ENCODE measurements around the gene GPATCH8. TPM values are rescaled to one million over a fixed set of nuclear protein-coding genes. Genes with fewer than 3 reads are reported as not detected.
"Not testable (repeated sequence)": the region's sequence is repeated elsewhere in the genome, so short reads cannot be mapped to it uniquely, and the experiment has no call there.

GPATCH8 gene
- total RNA-seq: 43.7 and 49.2 TPM in 2 replicates

DNA sequence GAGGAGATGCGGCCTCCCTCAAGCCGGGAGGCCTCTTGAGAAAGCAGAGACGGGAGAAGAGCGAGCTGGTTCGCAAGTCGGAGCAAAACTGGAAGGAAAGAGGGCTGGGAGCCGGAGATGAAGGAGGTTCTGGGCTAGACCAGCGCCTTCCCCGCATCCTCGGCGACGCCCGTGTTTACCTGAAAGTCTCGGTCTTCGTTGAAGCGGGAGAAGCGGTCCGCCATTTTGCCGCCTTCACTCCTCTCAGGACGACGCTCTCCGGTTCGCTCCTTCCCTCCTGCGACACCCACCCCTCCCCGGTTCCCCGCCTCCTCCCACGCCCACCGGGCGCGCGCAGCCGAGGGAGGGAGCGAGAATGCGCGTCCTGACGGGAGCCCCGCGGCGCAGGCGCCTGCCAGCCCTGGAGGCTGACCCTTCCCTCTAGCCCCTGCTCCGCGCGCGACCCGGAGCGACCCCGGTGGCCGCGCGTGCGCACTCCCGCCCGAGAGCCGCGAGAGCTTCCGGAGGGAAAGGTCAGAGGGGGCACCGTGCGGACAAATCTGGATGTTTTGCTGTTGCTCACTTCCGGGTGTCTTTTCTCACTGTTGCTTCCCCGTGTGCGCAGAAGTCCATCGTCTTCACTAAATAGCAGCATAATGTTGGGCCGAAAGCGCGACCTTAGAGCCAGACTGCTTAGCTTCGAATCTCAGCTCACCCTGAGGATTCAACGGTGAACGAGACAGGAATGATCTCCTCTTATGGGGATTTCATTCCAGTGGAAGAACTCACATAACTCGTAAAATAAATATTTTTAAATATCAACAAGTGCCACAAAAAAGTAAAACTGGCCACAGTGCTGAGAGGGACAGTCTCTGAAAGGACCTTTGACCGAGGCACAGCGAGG is at the start of gene GPATCH8:
Gene GPATCH8, minus strand, starts transcription at position 260 of the 883 bp plus-strand sequence. Its CDS starts 36 bp downstream, at position 224.
- intact Hi-C loops (cut with micrococcal nuclease): loop anchor here (5.0 kb wide), 1 partner anchor 286 kb away; the partner anchor contains the start of gene UBTF

DNA sequence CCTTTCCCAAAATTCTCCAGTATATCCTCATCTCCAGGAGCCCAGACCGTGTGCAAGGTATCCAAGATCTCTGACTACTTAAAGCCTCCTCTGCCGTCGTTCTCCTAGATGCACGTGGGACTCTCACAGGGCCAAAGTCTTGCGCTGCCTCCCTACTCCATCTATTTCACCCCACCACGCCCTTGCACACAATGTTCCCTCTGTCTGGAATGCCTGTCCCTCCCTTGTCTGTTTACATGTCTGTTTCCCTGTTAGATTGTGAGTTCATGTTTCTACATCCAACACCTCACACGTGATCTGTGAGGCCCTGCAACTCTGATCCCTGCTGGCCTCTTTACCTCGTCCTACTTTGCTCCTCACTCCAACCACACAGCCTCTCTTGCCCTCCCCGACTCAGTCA is 49.2 kb upstream of the GPATCH8 start:
- intact Hi-C loops (cut with micrococcal nuclease): no loop called here

DNA sequence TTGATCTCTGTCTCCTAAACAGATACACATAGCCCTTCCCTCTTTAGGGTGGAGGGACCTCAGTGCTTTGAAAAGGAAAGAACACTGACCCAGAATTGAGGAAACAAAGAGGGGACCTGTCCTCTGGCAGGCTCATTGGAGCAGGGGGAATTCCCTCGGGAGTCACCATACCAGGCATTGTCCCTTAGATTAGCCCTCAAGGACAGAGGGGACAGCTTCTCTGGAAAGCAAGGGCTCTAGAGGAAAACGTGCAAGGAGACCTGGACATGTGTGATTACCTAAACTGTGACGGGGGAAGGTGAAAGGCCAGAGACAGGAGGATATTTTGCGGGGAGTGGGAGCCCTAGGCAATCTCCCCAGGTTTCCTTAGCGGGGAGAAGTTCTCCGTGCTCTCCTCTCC is 46.5 kb upstream of the GPATCH8 start:
- intact Hi-C loops (cut with micrococcal nuclease): no loop called here

DNA sequence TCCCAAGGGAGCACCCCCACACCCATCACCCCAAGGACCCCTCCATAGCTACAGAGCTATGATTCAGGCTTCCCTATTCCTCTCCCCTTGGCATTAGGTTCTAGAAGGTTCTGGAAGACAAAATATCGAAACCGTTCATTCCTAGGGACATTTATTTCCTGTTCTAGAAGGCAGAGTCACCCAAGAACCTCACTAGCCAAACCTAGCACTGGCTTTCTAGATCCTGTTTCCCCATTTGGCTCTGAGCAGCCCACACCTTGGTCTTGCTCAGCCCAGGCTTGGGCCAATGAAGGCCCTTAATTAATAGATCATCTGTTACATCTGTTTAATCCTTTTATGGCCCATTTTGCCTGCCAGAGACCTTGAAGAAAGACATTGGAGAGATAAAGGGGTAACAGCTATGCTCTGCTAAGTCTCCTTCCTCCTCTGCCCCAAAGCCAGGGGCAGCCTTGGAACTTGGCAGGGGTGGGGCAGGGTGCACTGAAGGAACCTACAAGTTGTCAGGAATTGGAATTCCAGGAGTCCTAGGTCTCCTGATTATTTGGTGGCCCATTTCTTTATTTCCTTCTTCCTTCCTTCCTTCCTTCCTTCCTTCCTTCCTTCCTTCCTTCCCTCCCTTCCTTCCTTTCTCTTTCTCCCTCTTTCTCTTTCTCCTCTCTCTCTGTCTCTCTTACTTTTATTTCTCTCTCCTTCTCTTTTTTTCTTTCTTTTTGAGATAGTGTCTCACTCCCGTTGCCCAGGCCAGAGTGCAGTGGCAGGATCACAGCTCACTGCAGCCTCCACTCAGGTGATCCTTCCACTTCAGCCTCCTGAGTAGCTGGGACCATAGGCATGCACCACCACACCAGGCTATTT is 45.4 kb upstream of the GPATCH8 start:
- intact Hi-C loops (cut with micrococcal nuclease): no loop called here

DNA sequence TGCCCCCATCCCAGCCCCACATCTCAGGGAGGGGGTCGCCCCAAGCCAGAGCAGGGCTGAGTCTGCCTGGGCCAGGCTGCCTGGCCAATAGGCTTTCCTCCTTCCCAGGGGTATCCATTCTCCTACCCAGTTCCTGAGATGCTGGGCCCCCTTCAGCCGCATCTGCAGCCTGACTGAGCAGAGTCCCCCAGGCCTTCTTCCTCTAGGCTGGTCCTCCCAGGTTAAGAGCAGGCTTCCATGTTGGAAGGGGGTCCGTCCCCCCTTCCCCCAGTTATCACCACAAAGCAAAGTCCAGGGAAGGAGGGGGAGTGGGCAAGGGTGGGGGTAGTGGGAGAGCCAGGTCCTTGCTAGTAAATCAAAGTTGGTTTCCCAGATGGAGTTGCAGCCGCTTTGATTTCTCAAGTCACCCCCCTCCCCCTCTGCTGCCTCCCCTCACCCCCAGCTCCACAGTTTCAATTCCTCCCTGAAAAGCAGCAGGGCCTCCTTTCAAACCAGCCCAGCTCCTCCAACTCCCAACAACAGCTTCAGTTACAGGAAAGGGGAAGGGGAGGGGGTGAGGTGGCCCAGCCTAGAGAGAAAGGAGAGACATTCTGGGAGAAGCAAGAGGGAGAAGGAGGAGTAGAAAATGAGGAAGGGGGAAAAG is 44.5 kb upstream of the GPATCH8 start:
- intact Hi-C loops (cut with micrococcal nuclease): no loop called here

DNA sequence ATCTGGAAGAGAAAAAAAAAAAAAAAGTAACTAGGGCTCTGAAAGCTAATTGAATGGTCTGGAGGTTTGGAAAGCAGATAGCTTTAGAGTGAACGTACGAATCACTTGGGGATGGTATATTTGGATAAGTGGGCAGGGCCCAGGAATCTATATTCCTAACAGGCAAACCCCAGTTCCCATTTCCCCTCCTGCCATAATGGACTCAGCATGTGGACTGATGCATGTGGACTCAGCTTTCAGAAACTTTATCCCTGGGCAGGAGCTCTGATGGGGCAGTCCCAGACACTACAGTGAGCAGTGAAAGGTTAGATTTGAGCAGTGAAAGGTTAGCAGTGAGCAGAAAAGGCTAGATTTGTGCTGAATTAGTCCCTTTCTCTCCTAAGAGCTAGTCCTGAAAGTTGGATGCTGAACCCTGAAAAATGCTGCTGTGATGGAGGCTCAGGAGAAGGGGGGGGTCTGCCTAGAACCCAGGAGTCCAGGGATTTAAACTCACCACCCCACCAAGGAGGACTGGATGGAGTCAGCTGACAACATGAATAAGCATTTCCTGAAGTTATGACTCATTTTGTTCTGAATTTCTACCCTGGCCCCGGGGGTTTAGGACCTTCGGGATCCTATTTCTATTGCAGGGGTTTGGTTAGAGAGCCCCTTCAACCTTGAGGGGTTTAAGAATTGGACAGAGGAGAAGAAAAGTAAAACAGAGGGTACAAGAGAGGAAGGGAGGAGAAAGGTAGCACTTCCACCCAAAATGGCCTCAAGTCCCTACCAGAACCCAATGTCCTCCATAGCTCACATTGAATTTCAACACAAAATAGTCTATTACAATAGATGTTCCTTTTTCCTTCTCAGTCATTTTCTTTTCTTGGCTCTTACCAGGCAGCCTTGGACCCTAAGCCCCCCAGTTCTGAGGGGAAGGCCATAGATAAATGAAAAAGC is 43.7 kb upstream of the GPATCH8 start:
- intact Hi-C loops (cut with micrococcal nuclease): no loop called here

DNA sequence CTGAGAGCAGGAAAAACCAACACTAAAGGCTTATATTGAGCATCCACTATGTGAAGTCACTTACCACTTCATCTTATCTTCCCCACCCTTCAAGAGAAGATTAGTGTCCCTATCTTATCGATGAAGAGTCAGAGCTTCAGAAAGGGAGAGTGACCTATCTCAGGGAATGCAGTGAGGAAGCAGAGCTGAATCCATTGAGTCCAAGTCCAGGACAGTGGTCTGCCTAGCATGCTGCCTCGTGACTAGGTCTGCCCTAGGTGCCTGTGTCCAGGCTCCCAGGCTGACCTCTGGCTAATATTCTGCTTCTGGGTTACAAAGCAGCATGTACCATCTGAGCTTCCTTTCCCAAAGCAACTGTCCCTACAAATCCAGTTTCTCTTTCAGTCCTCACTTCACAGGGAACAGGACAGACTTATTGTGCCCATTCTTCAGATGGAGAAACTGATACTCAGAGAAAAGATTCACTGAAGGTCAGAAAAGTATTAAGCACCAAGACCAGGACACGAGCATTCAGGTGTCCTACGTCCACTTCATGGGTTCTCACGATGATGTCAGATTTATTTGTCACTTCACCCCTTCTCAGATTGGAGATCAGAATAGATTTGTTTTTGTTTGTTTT is 40.8 kb upstream of the GPATCH8 start:
- intact Hi-C loops (cut with micrococcal nuclease): no loop called here

DNA sequence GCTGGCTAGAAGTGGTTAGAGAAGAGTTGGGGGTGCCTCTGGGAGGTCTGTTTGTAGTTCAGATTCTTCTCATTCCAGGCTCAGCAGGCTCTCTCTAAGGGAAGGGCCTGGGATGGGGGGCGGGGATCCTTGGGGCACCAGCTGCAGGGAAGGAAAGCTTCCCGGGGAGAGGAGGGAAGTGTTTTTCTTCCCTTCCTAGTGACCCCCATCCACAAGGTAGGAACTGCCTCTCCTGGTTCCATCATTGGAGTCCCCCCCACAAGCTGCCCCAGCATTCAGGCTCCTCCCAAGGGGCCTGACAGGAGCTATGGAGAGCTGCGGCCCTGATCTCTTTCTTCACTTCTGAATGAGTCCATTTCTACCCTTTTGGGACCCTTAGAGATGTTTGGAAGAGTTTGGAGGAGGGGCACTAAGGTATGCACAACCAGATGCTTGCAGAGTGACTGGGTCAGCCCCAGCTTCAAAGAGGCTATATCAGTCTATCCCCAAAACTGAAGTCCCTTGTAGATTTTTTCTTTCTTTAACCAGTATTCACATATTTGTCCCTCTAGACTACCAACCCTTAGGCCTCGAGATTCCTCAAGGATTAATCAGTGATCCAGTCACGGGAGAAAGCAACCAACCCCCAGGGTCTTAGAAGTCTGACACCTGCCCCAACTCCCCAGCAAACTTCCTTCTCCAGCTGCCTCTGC is 40.2 kb upstream of the GPATCH8 start:
- intact Hi-C loops (cut with micrococcal nuclease): no loop called here

DNA sequence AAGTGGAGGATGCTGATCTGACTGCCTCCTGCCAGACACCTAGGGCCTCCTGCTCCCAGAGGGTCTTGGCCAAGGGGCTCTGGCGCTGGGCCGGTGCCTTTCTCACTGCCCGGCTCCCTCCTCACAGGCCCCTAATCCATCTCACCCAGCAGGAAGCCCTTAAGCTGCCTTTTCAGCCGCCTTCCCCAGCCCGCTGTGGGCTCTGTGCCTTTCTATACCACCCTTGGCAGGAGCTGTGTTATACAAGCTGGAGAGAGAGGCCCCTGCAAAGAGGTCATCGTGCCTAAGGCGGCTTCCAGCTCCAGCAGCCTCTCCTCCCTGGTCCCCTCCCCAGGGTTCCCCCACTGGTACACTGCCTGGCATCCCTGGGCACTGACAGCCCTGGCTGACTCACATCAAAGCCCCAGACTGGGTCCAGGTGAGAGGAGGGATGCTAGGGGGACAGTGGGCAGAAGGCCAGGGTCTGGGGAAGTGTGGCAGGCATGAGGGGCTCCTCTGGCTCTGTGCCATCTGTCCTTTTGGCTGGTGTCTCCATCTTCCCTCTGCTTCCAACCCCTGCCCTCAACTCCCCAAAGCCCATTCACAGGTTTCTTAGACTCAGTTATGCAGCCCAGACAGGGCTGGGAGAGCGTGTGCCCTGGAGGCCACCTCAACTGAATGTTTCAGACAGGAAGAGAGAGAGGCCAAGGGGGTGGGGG is 38.8 kb upstream of the GPATCH8 start:
- intact Hi-C loops (cut with micrococcal nuclease): no loop called here

DNA sequence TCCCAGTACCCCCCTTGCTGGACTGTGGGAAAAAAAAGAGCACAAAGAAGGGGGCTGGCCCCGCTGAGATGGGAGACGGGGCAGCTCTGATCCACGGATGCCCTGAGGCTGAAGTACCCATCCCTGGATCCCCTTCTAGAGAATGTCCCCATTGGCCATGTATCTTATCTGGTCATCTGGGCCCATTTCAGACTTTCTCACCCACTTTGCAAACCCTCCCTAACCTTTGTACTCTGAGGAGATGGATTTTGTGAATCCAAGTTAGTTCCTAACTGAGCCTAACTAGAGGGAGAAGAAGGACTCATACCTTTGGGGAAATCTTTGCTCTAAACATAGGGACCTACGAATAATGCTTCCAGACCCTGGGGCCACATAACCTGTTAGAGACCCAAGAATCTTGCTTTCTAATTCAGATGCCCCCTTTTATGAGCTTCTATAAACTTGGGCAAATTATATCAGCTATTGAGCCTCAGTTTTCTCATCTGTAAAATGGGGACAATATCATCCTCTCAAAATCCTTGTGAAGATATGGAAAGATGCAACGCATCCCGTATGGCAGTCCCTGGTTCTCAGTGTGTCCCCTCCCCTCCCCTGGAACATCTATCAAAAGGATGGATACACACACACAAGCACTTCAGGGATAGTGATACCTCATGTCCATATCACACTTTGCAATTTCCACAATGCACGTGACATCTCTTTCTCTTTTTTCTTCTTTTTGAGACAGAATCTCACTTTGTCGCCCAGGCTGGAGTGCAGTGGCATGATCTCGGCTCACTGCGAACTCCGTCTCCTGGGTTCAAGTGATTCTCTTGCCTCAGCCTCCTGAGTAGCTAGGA is 37.3 kb upstream of the GPATCH8 start:
- intact Hi-C loops (cut with micrococcal nuclease): no loop called here

DNA sequence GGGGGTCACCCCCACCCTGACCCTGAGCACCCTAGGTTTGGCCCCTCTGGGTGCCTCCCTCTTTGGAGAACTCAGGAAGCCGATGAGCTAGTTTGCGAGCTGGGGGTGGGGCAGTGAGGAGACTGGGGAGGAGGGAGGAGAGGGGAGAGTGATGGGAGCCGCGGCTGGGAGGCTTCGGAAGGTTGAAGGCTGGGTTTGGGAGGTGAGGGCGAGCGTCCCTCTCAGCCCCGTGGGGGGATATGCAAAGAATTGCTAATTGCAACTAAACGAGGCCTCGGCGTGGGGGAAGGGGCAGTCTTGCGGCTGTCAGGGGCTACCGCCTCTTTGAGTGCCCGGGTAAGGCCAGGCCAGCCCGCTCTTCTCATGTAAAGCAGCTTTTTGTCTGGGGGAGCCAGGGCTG is 36.5 kb upstream of the GPATCH8 start:
- intact Hi-C loops (cut with micrococcal nuclease): no loop called here

DNA sequence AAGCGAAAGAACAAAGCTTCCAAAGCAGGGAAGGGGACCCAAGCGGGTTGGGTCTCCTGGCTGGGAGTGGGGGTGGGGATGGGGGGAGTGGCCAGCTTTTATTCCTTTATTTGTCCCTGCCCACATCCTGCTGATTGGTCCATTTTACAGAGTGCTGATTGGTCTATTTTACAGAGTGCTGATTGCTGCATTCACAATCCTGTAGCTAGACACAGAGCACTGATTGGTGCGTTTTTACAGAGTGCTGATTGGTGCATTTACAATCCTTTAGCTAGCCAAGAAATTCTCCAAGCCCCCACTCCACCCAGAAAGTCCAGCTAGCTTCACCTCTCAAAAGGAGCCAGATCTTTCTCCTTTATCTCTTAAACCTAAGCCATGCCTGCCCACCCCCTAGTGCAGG is 34.7 kb upstream of the GPATCH8 start:
- intact Hi-C loops (cut with micrococcal nuclease): not testable (repeated sequence)

DNA sequence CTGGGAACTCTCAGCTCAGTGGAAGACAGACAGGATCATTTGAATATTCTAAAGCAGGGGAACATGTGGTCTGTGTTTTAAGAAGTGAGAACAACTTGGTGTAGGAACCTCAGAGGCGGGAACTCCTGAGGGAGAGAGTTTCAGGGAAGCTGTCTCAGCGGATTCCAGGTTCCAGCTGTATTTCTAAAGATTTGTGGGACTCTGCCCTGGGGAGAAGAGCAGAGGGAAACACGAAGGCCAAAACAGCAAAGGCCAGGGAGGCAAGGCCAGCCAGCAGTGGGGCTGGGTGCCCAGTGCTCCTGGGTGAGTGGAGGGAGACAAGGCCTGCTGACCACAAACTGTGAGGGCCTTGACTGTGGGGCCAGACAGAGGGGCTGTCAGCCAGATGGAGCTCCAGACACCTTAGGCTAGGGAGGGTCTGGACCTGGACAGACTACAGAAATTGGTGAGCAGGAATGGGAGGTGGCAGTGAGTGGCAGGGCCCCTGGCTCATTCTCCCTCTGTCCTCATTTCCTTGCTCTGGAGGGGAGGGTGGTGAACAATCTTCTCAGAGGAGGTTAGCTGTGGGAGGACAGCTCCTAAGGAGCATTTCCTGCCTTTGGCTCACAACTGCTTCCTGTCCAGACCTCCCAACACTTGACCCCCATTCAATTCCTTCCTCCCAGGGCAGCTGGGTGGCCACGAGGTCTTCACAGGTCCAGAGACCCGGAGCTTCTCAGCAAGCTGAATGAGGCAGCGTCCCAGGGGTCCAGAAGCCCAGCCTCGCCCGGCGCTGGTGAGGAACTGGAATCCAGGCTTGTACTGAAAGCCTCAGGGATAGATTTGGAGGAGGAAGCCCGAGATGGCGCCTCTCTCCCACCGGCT is 33.1 kb upstream of the GPATCH8 start:
- intact Hi-C loops (cut with micrococcal nuclease): no loop called here

DNA sequence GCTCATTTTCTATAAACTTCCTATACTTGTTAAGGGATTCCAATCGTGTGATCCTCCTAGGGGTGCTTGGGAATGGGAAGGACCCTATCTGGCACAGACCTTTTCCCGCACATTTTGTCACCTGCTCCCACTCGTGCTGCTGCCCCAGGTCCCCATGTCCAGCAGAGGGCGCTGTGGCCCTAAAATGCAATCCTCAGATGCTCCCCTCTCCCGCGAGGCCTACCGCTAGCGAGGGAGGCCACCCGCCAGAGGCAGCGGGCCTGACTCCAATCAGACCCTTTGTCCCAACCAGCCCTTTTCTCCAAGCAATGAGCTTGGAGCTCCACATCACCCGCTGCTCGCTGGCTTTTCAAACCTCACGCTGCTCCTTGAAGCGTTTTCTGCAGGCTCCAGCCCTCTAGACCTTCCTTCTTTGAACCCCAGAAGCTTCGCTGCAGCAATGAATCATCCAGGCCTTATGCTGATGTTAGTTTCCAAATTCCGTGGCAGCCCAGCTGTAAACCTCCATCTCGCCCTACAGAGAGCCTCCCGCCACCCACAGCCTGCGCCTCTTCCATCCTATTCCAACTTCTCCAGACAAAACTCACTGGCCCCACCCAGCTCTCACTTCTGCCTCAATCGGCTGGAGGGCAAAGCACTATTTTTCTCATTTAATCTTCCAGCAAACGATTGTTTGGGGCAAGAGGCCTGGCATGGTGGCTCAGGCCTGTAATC is 30.5 kb upstream of the GPATCH8 start:
- intact Hi-C loops (cut with micrococcal nuclease): no loop called here

DNA sequence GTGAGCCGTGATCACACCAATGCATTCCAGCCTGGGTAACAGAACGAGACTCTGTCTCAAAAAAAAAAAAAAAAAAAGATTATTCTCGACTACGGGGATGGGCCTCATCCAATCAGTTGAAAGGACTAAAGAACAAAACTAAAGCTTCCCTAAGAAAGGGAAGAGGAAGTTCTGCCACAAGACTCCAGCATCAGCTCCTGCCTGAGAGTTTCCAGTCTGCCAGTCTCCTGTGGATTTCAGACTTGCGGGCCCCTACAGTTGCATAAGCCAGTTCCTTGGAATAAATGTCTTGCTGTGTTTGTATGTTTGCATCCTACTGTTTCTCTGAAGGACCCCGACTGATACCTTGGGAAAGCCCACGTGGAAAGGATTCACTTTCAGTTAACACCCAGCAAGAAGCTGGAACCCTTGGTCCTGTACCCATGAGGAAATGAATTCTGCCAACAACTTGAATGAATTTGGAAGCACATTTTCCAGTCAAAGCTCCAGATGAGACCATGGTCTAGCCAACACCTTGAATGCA is 27.8 kb upstream of the GPATCH8 start:
- intact Hi-C loops (cut with micrococcal nuclease): no loop called here

DNA sequence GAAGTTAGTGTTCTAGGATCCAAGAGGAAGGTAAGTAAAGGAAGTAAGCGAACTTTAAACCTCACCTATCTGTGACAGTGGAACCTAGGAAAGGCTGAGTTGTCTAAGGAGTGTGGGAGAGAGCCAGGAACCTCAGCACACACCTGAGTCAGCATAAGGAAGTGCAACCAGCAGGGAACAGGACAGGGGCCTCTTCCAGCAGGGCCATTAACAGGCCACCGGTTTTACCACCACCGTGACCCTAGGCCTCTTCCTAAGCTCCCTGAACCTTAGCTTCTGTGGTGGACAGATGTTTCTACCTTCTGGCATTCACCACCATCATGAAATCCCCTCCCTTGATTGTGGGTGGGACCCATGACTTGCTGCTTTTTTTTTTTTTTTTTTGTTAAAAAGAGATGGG is 26.7 kb upstream of the GPATCH8 start:
- intact Hi-C loops (cut with micrococcal nuclease): no loop called here
